Activated B cell treated with CpG ODN at 0.5 μM for 24 hours (primary cell): ENCODE measurements around the gene ITPRIP. TPM values are rescaled to one million over a fixed set of nuclear protein-coding genes. Genes with fewer than 3 reads are reported as not detected.

Experiments
- ATAC-seq: fragments of 200-7000 bp; cut with Tn5 transposase; one replicate; pipeline ENCODE4 v1.10.0; 2021; ENCODE audit warnings: low read depth, mild to moderate bottlenecking, moderate library complexity
- CTCF ChIA-PET: fragments of 350-600 bp; sonication (Branson Sonifier 250); formaldehyde crosslinking; loops from one replicate; lab custom pipeline; 2021; ENCODE audit warnings: antibody characterized with exemption; lab: Charles Lee
- POLR2A ChIA-PET: fragments of 350-600 bp; sonication (Branson Sonifier 250); formaldehyde crosslinking; loops from one replicate; lab custom pipeline; 2021; ENCODE audit warnings: antibody characterized with exemption; lab: Charles Lee
- DNase-seq: peaks from one replicate; pipeline ENCODE4 v3.0.0; 2022
- H3K27ac Mint-ChIP-seq: one replicate; pipeline ENCODE4 v1.8.0; 2020; ENCODE audit warnings: mixed read lengths
- H3K27me3 Mint-ChIP-seq: one replicate; pipeline ENCODE4 v1.8.0; 2021; ENCODE audit warnings: mixed read lengths
- H3K36me3 Mint-ChIP-seq: one replicate; pipeline ENCODE4 v1.8.0; 2021; ENCODE audit warnings: low read depth, mixed read lengths
- H3K4me1 Mint-ChIP-seq: one replicate; pipeline ENCODE4 v1.8.0; 2021; ENCODE audit warnings: mixed read lengths
- H3K4me3 Mint-ChIP-seq: one replicate; pipeline ENCODE4 v1.8.0; 2020; ENCODE audit warnings: mild to moderate bottlenecking, mixed read lengths
- H3K9me3 Mint-ChIP-seq: one replicate; pipeline ENCODE4 v1.8.0; 2020; ENCODE audit warnings: mixed read lengths
- intact Hi-C: fragments of 100-400 bp; cut with micrococcal nuclease; formaldehyde crosslinking; loops from one replicate; pipeline ENCODE4 v1.15.1; 2024
- total RNA-seq: library from RNA; stranded (reverse); gene quantifications from 2 replicates; pipeline ENCODE4 v1.2.3, GENCODE V29; 2022
- TF ChIP-seq, protein P1 (sequence below): fragments of 200-600 bp; IDR thresholded peaks from one replicate; pipeline ENCODE4 v1.8.0; 2022; ENCODE audit warnings: antibody characterized with exemption, mild to moderate bottlenecking

Gene ITPRIP
- total RNA-seq, 1 donor from 2014 or later: 26.1 TPM

DNA sequence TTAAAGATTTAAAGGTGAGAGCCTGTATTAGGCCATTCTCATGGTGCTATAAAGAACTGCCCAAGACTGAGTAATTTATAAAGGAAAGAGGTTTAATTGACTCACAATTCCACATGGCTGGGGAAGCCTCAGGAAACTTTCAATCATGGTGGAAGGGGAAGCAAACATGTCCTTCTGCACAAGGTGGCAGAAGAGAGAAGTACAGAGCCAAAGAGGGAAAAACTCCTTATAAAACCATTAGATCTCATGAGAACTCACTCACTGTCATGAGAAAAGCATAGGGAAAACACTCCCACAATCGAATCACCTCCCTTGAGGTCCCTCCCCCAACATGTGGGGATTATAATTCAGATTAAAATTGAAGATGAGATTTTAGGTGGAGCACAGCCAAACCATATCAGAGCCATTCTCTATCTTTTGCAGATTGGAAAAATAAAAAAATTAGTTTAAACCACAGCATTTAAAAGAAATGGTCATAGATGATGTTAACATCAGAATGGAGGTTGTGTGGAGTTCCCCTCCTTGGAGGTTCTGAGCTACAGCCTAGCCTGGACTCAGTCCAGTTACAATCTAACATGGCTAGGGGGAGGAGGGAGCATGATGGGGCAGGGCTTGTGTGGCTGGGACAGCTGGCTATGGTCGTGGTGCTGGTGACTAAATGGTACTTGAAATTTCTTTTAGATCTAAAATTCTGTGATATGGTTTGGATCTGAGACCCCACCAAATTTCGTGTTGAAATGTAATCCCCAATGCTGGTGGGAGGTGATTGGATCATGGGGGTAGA is 36.2 kb downstream of the ITPRIP start:
- CTCF ChIA-PET: interaction anchor here (1.6 to 8.7 kb wide), 2 partner anchors 10 to 48 kb away, joined by 7 to 208 read pairs; no protein-coding TSS in a partner anchor
- DNase-seq (no peak), ATAC-seq (no peak)
- no peak overlapping the region for H3K4me3 Mint-ChIP-seq
- no peaks in the 10 kb centered on the region for H3K9me3 Mint-ChIP-seq
- H3K4me1 Mint-ChIP-seq: peaks cover 7% of the 10 kb centered on the region
- peaks cover 14% of the 10 kb centered on the region for H3K27me3 Mint-ChIP-seq
- POLR2A ChIA-PET: no interaction called here
- intact Hi-C loops: no loop called here
- TF ChIP-seq, protein P1, sequence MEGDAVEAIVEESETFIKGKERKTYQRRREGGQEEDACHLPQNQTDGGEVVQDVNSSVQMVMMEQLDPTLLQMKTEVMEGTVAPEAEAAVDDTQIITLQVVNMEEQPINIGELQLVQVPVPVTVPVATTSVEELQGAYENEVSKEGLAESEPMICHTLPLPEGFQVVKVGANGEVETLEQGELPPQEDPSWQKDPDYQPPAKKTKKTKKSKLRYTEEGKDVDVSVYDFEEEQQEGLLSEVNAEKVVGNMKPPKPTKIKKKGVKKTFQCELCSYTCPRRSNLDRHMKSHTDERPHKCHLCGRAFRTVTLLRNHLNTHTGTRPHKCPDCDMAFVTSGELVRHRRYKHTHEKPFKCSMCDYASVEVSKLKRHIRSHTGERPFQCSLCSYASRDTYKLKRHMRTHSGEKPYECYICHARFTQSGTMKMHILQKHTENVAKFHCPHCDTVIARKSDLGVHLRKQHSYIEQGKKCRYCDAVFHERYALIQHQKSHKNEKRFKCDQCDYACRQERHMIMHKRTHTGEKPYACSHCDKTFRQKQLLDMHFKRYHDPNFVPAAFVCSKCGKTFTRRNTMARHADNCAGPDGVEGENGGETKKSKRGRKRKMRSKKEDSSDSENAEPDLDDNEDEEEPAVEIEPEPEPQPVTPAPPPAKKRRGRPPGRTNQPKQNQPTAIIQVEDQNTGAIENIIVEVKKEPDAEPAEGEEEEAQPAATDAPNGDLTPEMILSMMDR: no peak
- no peak overlapping the region for H3K27ac Mint-ChIP-seq
- no peaks in the 10 kb centered on the region for H3K36me3 Mint-ChIP-seq

DNA sequence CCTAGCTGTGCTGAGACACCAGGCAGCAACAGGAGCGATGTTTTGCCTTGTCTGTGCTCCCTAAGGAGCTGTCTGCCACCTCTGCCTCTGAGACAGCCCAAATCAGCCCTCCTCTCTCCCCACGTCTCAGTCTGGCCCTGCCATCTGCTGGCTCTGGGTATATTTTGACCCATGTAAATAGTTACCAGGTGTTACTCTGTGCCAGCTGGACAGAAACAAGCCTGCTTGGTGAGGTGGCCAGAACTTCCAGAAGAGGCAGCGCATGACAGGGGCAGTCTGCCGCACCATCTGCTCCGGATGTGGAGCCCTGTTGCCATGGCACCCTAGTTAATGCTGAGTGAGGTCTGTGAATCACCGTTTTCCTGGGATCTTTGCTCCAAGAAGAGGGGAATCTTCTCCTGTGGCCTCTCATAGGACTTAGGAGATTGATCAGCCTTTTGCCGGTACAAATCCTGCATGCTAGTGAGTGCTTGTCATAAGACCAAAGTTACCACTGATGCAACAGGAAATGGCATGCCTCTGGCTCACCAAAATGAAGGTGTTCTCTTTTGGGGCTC is 37.5 kb downstream of the ITPRIP start:
- H3K27me3 Mint-ChIP-seq: peaks cover 14% of the 10 kb centered on the region
- H3K36me3 Mint-ChIP-seq: no peaks in the 10 kb centered on the region
- DNase-seq (no peak), ATAC-seq (no peak)
- no peak overlapping the region for H3K4me3 Mint-ChIP-seq
- TF ChIP-seq, protein P1: no peak
- ChIA-PET POLR2A (interaction anchor here (1.0 kb wide), 1 partner anchor 9 kb away, joined by 7 read pairs; no protein-coding TSS in a partner anchor), CTCF (interaction anchor here (3.1 kb wide), 1 partner anchor 50 kb away, joined by 17 read pairs; no protein-coding TSS in a partner anchor)
- H3K27ac Mint-ChIP-seq: no peak overlapping the region
- no peaks in the 10 kb centered on the region for H3K9me3 Mint-ChIP-seq
- intact Hi-C loops: no loop called here
- H3K4me1 Mint-ChIP-seq: peaks cover 3% of the 10 kb centered on the region

DNA sequence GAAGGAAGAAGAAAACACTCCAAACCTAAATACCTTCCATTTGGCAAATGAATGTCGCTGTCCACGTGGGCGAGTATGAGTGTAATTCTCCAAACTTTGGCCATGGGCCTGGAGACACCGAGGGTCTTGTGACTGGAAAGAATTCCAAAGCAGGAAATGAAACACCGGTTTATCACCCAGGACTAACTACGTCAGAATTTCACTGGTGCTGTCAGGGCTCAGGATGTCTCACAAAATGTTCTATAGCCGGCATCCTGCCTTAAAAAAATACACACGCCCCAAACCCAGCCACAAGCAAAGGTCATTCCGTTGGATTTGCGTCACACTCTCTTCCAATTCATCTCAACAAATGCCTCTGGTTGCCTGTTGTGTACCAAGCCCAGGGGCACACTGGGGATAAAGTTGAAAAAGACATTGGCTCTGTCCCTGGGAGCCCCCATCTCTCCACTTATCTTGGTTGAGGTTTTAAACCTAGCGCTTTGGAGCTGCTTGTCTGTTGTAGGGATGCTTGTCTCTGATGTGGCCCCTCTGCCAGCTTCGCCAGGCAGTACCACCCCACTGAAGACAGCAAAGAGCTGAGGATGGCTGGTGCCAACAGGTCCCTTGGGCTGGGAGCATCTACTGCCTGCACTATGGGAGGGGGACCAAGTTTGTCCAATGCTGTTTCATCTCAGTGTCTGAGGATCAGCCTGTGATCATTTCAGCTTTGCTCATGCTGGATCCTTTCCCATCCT is 38.1 kb downstream of the ITPRIP start:
- no peaks in the 10 kb centered on the region for H3K36me3 Mint-ChIP-seq
- no peak overlapping the region for H3K27ac Mint-ChIP-seq
- ChIA-PET POLR2A (interaction anchor here (0.8 to 1.0 kb wide), 2 partner anchors 8 to 54 kb away, joined by 3 to 7 read pairs; partner anchors contain the start of gene CFAP58), CTCF (interaction anchor here (0.9 to 3.1 kb wide), 2 partner anchors 11 to 51 kb away, joined by 3 to 17 read pairs; no protein-coding TSS in a partner anchor)
- H3K4me1 Mint-ChIP-seq: no peaks in the 10 kb centered on the region
- no peak overlapping the region for H3K4me3 Mint-ChIP-seq
- DNase-seq: no peak
- H3K9me3 Mint-ChIP-seq: no peaks in the 10 kb centered on the region
- intact Hi-C loops: no loop called here
- no peak for ATAC-seq
- H3K27me3 Mint-ChIP-seq: peaks cover 14% of the 10 kb centered on the region
- TF ChIP-seq, protein P1: no peak

DNA sequence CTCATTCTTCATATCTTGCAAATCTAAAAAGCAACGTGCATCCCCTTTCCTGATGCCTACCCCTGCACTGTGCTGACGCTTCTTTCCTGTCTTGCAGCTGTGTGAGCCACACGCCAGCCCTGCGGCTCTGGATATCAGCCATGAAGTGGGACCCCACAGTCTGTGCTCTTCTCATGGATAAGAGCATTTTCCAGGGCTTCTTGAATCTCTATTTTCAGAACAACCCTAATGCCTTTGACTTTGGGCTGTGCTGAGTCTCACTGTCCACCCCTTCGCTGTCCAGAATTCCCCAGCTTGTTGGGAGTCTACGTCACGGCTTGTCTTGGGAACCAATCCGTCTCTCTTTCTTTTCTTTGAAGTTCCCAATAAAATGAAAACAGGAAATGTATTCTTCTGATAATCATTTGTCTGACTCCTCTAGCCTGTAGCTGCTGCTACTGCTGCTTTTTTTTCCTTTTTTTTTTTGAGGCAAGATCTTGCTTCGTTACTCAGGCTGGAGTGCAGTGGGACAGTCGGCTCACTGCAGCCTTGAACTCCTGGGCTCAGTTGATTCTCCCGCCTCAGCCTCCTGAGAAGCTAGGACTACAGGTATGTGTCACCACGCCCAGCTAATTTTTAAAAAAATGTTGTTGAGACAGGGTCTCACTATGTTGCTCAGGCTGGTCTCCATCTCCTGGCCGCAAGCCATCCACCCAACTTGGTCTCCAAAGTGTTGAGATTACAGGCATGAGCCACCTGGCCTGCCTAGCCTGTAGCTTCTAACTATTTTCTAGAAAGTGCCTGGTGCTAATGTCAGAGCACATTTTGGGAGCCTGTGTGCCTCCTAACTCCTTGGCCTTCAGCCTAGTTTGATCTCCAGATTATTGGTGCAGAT is 39.0 kb downstream of the ITPRIP start:
- H3K27me3 Mint-ChIP-seq: peaks cover 14% of the 10 kb centered on the region
- intact Hi-C loops: loop anchor here (10.0 kb wide), 1 partner anchor 626 kb away; no protein-coding TSS in a partner anchor
- no peaks in the 10 kb centered on the region for H3K4me1 Mint-ChIP-seq
- TF ChIP-seq, protein P1: no peak
- POLR2A ChIA-PET: interaction anchor here (0.8 kb wide), 1 partner anchor 55 kb away, joined by 3 read pairs; the partner anchor contains the start of gene CFAP58
- DNase-seq: no peak
- no peaks in the 10 kb centered on the region for H3K9me3 Mint-ChIP-seq
- H3K27ac Mint-ChIP-seq: no peak overlapping the region
- H3K4me3 Mint-ChIP-seq: no peak overlapping the region
- CTCF ChIA-PET: interaction anchor here (0.9 to 3.1 kb wide), 3 partner anchors 10 to 54 kb away, joined by 3 to 17 read pairs (median 3); partner anchors contain the start of gene CFAP58
- H3K36me3 Mint-ChIP-seq: no peaks in the 10 kb centered on the region
- ATAC-seq: no peak
